Choroid plexus epithelial cell (primary cell): ENCODE results near the gene DNTTIP2.
"Not testable (repeated sequence)": the region's sequence is repeated elsewhere in the genome, so short reads cannot be mapped to it uniquely, and the experiment has no call there.

Experiments
- DNase-seq: peaks from one replicate; pipeline ENCODE4 v3.0.0-alpha.2; 2010; ENCODE audit warnings: low read depth
- H3K4me3 ChIP-seq: 2 replicates; pipeline ENCODE4 v1.5.1; 2011; ENCODE audit warnings: low read depth, mild to moderate bottlenecking, control low read depth, low read length, moderate library complexity
- TF ChIP-seq, protein P1 (sequence below): conservative IDR thresholded peaks from 2 replicates; pipeline ENCODE4 v1.5.1; 2011; ENCODE audit warnings: low read depth, mild to moderate bottlenecking, control low read depth, inconsistent platforms, low read length, moderate library complexity

Gene DNTTIP2, protein sequence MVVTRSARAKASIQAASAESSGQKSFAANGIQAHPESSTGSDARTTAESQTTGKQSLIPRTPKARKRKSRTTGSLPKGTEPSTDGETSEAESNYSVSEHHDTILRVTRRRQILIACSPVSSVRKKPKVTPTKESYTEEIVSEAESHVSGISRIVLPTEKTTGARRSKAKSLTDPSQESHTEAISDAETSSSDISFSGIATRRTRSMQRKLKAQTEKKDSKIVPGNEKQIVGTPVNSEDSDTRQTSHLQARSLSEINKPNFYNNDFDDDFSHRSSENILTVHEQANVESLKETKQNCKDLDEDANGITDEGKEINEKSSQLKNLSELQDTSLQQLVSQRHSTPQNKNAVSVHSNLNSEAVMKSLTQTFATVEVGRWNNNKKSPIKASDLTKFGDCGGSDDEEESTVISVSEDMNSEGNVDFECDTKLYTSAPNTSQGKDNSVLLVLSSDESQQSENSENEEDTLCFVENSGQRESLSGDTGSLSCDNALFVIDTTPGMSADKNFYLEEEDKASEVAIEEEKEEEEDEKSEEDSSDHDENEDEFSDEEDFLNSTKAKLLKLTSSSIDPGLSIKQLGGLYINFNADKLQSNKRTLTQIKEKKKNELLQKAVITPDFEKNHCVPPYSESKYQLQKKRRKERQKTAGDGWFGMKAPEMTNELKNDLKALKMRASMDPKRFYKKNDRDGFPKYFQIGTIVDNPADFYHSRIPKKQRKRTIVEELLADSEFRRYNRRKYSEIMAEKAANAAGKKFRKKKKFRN

DNA sequence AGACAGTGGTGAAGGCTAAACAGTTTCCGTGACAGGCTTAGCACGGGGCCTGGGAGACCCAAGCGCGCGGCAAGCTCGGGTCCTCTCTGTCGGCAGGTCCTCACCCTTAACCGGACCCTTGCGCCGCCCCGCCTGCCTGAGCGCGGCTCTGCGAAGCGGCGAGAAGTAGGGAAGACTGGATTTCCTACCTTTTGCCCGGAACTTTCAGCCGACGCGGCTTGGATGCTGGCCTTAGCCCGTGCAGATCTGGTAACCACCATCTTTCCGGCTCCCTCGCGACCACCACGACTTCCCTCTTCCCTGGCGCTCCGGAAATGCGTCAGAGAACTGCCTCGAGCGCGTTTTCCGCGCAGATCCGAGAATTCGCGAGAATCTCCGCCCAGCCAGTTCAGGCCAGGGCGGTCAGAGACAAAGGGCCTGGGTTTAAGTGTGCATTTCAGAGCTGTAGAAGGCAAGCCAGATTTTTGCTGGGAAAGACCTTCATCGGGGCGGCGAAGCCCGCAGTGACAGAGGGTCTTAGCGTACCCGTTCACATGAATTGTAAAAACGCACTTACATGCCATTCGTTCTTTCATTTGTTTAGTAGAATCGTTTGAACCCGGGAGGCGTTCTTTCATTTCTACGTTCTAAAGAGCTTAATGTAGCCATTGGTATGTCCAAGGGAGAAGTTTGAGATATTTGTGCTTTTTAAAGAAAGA lies at the start of gene DNTTIP2:
Gene DNTTIP2, minus strand, starts transcription at position 318 of the 698 bp plus-strand sequence. Its CDS starts 58 bp downstream, at position 260.
- peak; percentile 92 for DNase-seq
- peak within 1 kb of the TSS; percentile 95 for H3K4me3 ChIP-seq
- TF ChIP-seq, protein P1, sequence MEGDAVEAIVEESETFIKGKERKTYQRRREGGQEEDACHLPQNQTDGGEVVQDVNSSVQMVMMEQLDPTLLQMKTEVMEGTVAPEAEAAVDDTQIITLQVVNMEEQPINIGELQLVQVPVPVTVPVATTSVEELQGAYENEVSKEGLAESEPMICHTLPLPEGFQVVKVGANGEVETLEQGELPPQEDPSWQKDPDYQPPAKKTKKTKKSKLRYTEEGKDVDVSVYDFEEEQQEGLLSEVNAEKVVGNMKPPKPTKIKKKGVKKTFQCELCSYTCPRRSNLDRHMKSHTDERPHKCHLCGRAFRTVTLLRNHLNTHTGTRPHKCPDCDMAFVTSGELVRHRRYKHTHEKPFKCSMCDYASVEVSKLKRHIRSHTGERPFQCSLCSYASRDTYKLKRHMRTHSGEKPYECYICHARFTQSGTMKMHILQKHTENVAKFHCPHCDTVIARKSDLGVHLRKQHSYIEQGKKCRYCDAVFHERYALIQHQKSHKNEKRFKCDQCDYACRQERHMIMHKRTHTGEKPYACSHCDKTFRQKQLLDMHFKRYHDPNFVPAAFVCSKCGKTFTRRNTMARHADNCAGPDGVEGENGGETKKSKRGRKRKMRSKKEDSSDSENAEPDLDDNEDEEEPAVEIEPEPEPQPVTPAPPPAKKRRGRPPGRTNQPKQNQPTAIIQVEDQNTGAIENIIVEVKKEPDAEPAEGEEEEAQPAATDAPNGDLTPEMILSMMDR, result no peak

DNA sequence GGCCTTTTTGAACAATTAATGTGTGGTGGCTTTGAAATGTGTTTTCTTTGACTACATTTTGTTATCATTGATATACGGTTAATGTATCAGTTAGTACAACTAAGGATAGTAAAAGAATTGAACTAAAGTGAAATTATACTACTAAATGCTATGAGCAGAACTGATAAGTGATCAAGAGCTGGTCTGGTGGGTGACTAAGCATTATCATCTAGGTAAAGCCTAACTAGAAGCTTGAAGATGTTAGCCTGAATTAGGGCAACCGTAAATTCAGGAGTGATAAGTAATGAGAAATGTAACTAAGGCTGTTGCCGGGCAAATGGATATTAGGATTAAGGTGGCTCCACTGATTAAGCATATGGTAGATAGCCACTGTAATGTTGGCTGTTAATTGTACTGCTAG lies 46.2 kb upstream of the DNTTIP2 start:
- no peak for DNase-seq
- no peak overlapping the region for H3K4me3 ChIP-seq
- TF ChIP-seq, protein P1, result no peak

DNA sequence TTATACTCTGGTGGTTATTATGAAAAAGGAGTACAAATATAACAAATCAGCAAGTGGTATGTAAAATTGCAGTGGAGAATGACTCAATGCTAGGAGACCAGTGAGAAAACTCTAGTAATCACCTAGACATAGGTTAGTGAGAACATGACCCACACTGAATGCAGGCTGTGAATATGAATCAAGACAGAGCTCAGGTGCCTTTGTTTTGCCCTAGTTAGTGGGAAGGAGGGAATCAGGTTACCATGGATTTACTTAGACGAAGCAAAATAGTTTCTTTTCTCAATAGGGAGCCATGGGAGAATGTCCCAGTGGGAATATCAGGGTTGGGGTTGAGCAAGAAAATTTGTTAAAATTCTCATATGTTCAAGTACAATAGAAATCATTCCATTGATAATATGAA lies 40.8 kb upstream of the DNTTIP2 start:
- no peak for DNase-seq
- H3K4me3 ChIP-seq, result no peak overlapping the region
- TF ChIP-seq, protein P1, result no peak

DNA sequence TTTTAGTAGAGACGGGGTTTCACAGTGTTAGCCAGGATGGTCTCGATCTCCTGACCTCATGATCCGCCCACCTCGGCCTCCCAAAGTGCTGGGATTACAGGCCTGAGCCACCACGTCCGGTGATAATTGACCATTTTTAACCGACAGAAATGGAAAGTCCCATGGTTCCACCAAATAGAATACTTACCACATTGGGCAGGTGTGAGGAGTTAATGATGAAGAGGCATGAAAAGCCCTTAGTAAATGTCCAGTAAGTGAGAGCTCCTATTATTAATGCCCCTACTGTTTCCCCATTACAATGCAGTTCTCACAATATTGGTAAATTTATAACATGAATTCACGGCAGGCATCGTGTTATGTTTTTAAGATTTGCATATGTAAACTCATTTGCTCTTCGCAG lies 38.3 kb upstream of the DNTTIP2 start:
- TF ChIP-seq, protein P1, result no peak
- DNase-seq, result no peak
- no peak overlapping the region for H3K4me3 ChIP-seq

DNA sequence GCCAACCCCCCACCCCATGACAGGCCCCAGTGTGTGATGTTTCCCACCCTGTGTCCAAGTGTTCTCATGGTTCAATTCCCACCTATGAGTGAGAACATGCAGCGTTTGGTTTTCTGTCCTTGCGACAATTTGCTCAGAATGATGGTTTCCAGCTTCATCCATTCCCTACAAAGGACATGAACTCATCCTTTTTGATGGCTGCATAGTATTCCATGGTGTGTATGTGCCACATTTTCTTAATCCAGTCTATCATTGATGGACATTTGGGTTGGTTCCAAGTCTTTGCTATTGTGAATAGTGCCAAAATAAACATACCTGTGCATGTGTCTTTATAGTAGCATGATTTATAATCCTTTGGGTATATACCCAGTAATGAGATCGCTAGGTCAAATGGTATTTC lies 31.9 kb upstream of the DNTTIP2 start:
- H3K4me3 ChIP-seq, DNase-seq: not testable (repeated sequence)

DNA sequence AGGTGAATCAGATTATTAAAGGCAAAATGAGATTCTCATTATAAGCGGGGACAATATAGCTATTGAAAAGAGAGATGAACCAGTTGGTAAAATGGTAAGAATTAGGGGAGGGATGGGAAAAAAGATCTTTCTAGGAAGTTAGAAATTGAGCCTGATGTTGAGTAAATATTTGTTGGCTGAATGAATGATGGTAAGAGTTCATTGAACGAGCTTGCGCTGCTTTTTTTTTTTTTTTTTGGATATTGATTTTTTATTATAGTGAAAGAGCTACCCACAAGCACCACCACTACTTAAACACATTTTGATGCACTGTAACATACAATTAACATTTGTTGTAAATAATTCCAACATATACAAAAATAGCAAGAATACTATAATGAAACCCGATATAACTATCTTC lies 31.3 kb upstream of the DNTTIP2 start:
- no peak overlapping the region for H3K4me3 ChIP-seq
- TF ChIP-seq, protein P1, result no peak
- DNase-seq, result no peak
